HCT116 (cell line): Measurements from ENCODE around the gene SLC9B2. TPM values are rescaled to one million over a fixed set of nuclear protein-coding genes. Genes with fewer than 3 reads are reported as not detected.

ENCODE experiments used
- ATAC-seq: fragments of 200-7000 bp; cut with Tn5 transposase; 2 replicates; pipeline ENCODE4 v1.9.1; 2020; ENCODE audit warnings: mild to moderate bottlenecking, moderate library complexity
- BruUV-seq: library from RNA; stranded (reverse); fragments of 400-500 nt; replicated peaks from 2 replicates; lab custom pipeline; 2021; lab: Mats Ljungman, UMichigan
- CTCF ChIA-PET: fragments of 300-600 bp; sonication (Branson Sonifier 250); formaldehyde crosslinking; loops from one replicate; lab custom pipeline; 2021; ENCODE audit warnings: antibody characterized with exemption; lab: Charles Lee
- POLR2A ChIA-PET: fragments of 300-600, 350-600 bp; sonication (Branson Sonifier 250); formaldehyde crosslinking; loops from one replicate; lab custom pipeline; 2021; ENCODE audit warnings: antibody characterized with exemption; lab: Charles Lee
- RAD21 ChIA-PET, 2 experiments: fragments of 300-600 bp; sonication (Branson Sonifier 250); formaldehyde crosslinking; loops; one replicate each; lab custom pipeline; 2023; ENCODE audit warnings: low total read pairs in 2 of 2; ENCODE audit not compliant: uncharacterized antibody in 2 of 2, unreplicated experiment in 2 of 2, low non-redundant PET in 1 of 2; lab: Charles Lee
- DNase-seq: peaks from one replicate; pipeline ENCODE4 v3.0.0-alpha.2; 2010; ENCODE audit warnings: low read depth, low spot score
- H2AFZ ChIP-seq: fragments of 200-600 bp; shearing (Covaris generic), sonication (generic); 2 replicates; pipeline ENCODE4 v1.6.1; 2017; ENCODE audit warnings: low read depth, mixed run types, mixed read lengths, antibody characterized with exemption, low read length; ENCODE audit not compliant: poor library complexity, severe bottlenecking
- H3K27ac ChIP-seq: 2 replicates; pipeline ENCODE4 v1.5.1; 2012; ENCODE audit warnings: low read depth, low read length
- H3K27me3 ChIP-seq: fragments of 200-600 bp; sonication (generic); 2 replicates; pipeline ENCODE4 v1.6.1; 2016; ENCODE audit warnings: mixed run types, low read length, mixed read lengths; ENCODE audit not compliant: insufficient read depth
- H3K36me3 ChIP-seq, 2 experiments: fragments of 200-500 bp in 1 of 2; fragments of 200-600 bp in 1 of 2; sonication (Bioruptor generic) in 1 of 2; sonication (generic) in 1 of 2; 2 replicates each; pipeline versions ENCODE4 v1.5.1 to v1.6.1; 2014 to 2016; ENCODE audit warnings: low read length in 2 of 2, inconsistent platforms in 1 of 2, mixed read lengths in 1 of 2, mixed run types in 1 of 2; ENCODE audit not compliant: insufficient read depth in 2 of 2, control insufficient read depth in 1 of 2
- H3K4me1 ChIP-seq, 2 experiments: fragments of 200-600 bp in 1 of 2; sonication (generic) in 1 of 2; 2 replicates each; pipeline versions ENCODE4 v1.5.1 to v1.6.1; 2012 to 2017; ENCODE audit warnings: low read length in 2 of 2, inconsistent platforms in 1 of 2, mild to moderate bottlenecking in 1 of 2, mixed read lengths in 1 of 2, mixed run types in 1 of 2, moderate library complexity in 1 of 2; ENCODE audit not compliant: insufficient read depth in 2 of 2, control insufficient read depth in 1 of 2
- H3K4me2 ChIP-seq: fragments of 200-600 bp; sonication (generic); 2 replicates; pipeline ENCODE4 v1.6.1; 2017; ENCODE audit warnings: mixed run types, low read length, mixed read lengths
- H3K4me3 ChIP-seq, 2 experiments: fragments of 200-600 bp in 1 of 2; sonication (generic) in 1 of 2; replicated peaks in 1 of 2; 2 replicates each; pipeline ENCODE4 v1.5.1; 2011 to 2016; ENCODE audit warnings: low read length in 2 of 2, control low read depth in 1 of 2, low read depth in 1 of 2, mild to moderate bottlenecking in 1 of 2, mixed read lengths in 1 of 2, mixed run types in 1 of 2
- H3K79me2 ChIP-seq: fragments of 200-600 bp; sonication (generic); 2 replicates; pipeline ENCODE4 v1.6.1; 2017; ENCODE audit warnings: mild to moderate bottlenecking, mixed run types, low read length, moderate library complexity, mixed read lengths; ENCODE audit not compliant: insufficient read depth
- H3K9ac ChIP-seq: fragments of 200-600 bp; sonication (generic); 2 replicates; pipeline ENCODE4 v1.6.1; 2016; ENCODE audit warnings: low read length, mixed read lengths
- H3K9me2 ChIP-seq: fragments of 200-600 bp; sonication (generic), shearing (Covaris generic); 2 replicates; pipeline ENCODE4 v1.6.1; 2017; ENCODE audit warnings: mixed run types, mild to moderate bottlenecking, moderate library complexity; ENCODE audit not compliant: insufficient read depth
- H3K9me3 ChIP-seq, 2 experiments: fragments of 200-500 bp in 1 of 2; fragments of 200-600 bp in 1 of 2; sonication (Bioruptor generic) in 1 of 2; sonication (generic) in 1 of 2; 2 replicates each; pipeline ENCODE4 v1.6.1; 2014 to 2017; ENCODE audit warnings: low read length in 2 of 2, mixed read lengths in 2 of 2, inconsistent platforms in 1 of 2, low read depth in 1 of 2, mild to moderate bottlenecking in 1 of 2, mixed run types in 1 of 2, moderate library complexity in 1 of 2; ENCODE audit not compliant: control insufficient read depth in 1 of 2, insufficient read depth in 1 of 2
- H4K20me1 ChIP-seq: fragments of 200-600 bp; sonication (generic), shearing (Covaris generic); 2 replicates; pipeline ENCODE4 v1.6.1; 2017; ENCODE audit warnings: mixed run types, mild to moderate bottlenecking, moderate library complexity; ENCODE audit not compliant: insufficient read depth
- CBX3 ChIP-seq: IDR thresholded peaks from 2 replicates; pipeline ENCODE4 v1.6.1; 2012; ENCODE audit warnings: low read depth
- CEBPB ChIP-seq: IDR thresholded peaks from 2 replicates; pipeline ENCODE4 v1.6.1; 2012; ENCODE audit warnings: low read depth
- ELF1 ChIP-seq: IDR thresholded peaks from 2 replicates; pipeline ENCODE4 v1.6.1; 2012; ENCODE audit warnings: low read depth, borderline replicate concordance
- EZH2phosphoT487 ChIP-seq: fragments of 200-600 bp; IDR thresholded peaks from 2 replicates; pipeline ENCODE4 v1.6.1; 2018; ENCODE audit warnings: antibody characterized with exemption, borderline replicate concordance
- FOSL1 ChIP-seq: IDR thresholded peaks from 2 replicates; pipeline ENCODE4 v1.6.1; 2012; ENCODE audit warnings: low read depth
- JUND ChIP-seq: IDR thresholded peaks from 2 replicates; pipeline ENCODE4 v1.6.1; 2012
- SIN3A ChIP-seq: IDR thresholded peaks from 2 replicates; pipeline ENCODE4 v1.6.1; 2012; ENCODE audit warnings: low read depth
- SP1 ChIP-seq: IDR thresholded peaks from 2 replicates; pipeline ENCODE4 v1.6.1; 2012; ENCODE audit warnings: low read depth
- ZBTB33 ChIP-seq: IDR thresholded peaks from 2 replicates; pipeline ENCODE4 v1.6.1; 2011; ENCODE audit warnings: mild to moderate bottlenecking, low read length, moderate library complexity; ENCODE audit not compliant: insufficient replicate concordance; ENCODE audit errors: extremely low read depth
- ZFX ChIP-seq: fragments of 450-650 bp; IDR thresholded peaks from 2 replicates; pipeline ENCODE4 v1.6.1; 2017
- ZNF274 ChIP-seq: fragments of 200-500 bp; sonication (Bioruptor generic); IDR thresholded peaks from 2 replicates; pipeline ENCODE4 v1.6.1; 2014; ENCODE audit warnings: mild to moderate bottlenecking, low read depth, low read length, inconsistent platforms
- intact Hi-C: fragments of 100-400 bp; cut with micrococcal nuclease; formaldehyde crosslinking; loops from 2 replicates; pipeline ENCODE4 v1.10.0; 2022
- total RNA-seq: library from RNA; stranded (reverse); gene quantifications from one replicate; pipeline ENCODE4 v1.2.1, GENCODE V29; 2021; ENCODE audit not compliant: unreplicated experiment
- TF ChIP-seq, protein P1 (sequence below): IDR thresholded peaks from 2 replicates; pipeline ENCODE4 v1.6.1; 2012
- TF ChIP-seq, protein P2 (sequence below): IDR thresholded peaks from 2 replicates; pipeline ENCODE4 v1.6.1; 2012; ENCODE audit warnings: low read depth

Gene SLC9B2
- total RNA-seq, 1 experiment from 2014 or later = 18.3 TPM

DNA sequence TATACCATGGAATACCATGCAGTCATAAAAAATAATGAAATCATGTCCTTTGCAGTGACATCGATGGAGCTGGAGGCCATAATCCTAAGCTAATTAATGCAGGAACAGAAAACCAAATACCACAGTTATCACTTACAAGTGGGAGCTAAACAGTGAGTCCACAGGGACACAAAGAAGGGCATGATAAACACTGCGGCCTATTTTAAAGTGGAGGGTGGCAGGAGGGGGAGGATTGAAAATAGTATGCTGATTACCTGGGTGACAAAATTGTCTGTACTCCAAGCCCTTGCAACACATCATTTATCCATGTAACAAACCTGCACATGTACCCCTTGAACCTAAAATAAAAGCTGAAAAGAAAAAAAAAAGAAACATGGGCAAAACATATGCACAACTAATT lies 40.4 kb downstream of the SLC9B2 start:
- H3K27me3 ChIP-seq = no peaks in the 10 kb centered on the region
- H3K27ac ChIP-seq = no peak overlapping the region
- H3K9me3 ChIP-seq = no peaks in the 10 kb centered on the region
- H3K4me2 ChIP-seq = no peak overlapping the region
- POLR2A ChIA-PET = no interaction called here
- RAD21 ChIA-PET = no interaction called here
- DNase-seq (no peak), ATAC-seq (no peak)
- CTCF ChIA-PET = interaction anchor here (1.7 kb wide), 1 partner anchor 10 kb away, joined by 4 read pairs; no protein-coding TSS in a partner anchor
- no peaks in the 10 kb centered on the region; the same call in 1 of the 2 replicates for H3K9me2 ChIP-seq
- BruUV-seq = no TSS peak
- no peaks in the 10 kb centered on the region for H3K79me2 ChIP-seq
- no peak overlapping the region for H3K9ac ChIP-seq
- H3K36me3 ChIP-seq = no peaks in the 10 kb centered on the region; a peak in 1 of 4 replicates
- no peak overlapping the region for H3K4me3 ChIP-seq
- no peak overlapping the region for H2AFZ ChIP-seq
- H3K4me1 ChIP-seq = no peaks in the 10 kb centered on the region
- TF ChIP-seq CBX3 (no peak), EZH2phosphoT487 (no peak), FOSL1 (no peak)
- TF ChIP-seq, protein P1, sequence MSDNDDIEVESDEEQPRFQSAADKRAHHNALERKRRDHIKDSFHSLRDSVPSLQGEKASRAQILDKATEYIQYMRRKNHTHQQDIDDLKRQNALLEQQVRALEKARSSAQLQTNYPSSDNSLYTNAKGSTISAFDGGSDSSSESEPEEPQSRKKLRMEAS = no peak
- H4K20me1 ChIP-seq = no peaks in the 10 kb centered on the region; the same call in 1 of the 2 replicates
- intact Hi-C loops = no loop called here

DNA sequence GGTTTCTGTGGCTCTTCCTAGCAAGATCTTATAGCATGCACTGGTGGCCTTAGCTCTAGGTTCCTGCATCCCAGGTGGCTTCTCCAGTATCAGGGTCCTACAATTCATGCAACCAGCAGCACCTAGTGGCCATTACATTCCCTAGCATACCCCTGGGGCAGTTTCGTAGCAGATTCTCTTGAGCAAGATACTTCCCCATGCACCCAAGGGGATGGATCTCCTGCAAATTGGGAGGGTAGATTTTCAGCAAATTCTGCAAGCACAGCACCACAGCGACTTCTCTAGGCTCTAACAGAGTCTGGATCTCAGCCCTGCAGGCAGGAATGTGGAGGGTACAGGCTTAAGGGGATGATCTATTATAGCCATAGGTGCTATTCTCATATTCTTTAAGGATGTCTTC lies 44.0 kb downstream of the SLC9B2 start:
- RAD21 ChIA-PET = interaction anchor here (1.0 to 1.7 kb wide), 2 partner anchors 412 kb away, joined by 3 to 7 read pairs; no protein-coding TSS in a partner anchor
- BruUV-seq = no TSS peak
- no peaks in the 10 kb centered on the region for H3K9me2 ChIP-seq
- H3K9ac ChIP-seq = no peak overlapping the region
- no peaks in the 10 kb centered on the region; the same call in 1 of the 2 replicates for H4K20me1 ChIP-seq
- no peaks in the 10 kb centered on the region for H3K4me1 ChIP-seq
- no peaks in the 10 kb centered on the region for H3K27me3 ChIP-seq
- no peaks in the 10 kb centered on the region for H3K79me2 ChIP-seq
- POLR2A ChIA-PET = no interaction called here
- H3K36me3 ChIP-seq = no peaks in the 10 kb centered on the region; a peak in 1 of 4 replicates
- no peak overlapping the region for H2AFZ ChIP-seq
- no peak overlapping the region for H3K4me2 ChIP-seq
- H3K27ac ChIP-seq = no peak overlapping the region
- no peaks in the 10 kb centered on the region for H3K9me3 ChIP-seq
- CTCF ChIA-PET = interaction anchor here (0.9 to 2.1 kb wide), 3 partner anchors 14 to 412 kb away, joined by 3 to 15 read pairs (median 3); no protein-coding TSS in a partner anchor
- intact Hi-C loops = loop anchor here (5.0 kb wide), 1 partner anchor 60 kb away; no protein-coding TSS in a partner anchor
- no peak overlapping the region for H3K4me3 ChIP-seq
- DNase-seq = peak; percentile 24
- peak; percentile 98 for ATAC-seq
- TF ChIP-seq, protein P2, sequence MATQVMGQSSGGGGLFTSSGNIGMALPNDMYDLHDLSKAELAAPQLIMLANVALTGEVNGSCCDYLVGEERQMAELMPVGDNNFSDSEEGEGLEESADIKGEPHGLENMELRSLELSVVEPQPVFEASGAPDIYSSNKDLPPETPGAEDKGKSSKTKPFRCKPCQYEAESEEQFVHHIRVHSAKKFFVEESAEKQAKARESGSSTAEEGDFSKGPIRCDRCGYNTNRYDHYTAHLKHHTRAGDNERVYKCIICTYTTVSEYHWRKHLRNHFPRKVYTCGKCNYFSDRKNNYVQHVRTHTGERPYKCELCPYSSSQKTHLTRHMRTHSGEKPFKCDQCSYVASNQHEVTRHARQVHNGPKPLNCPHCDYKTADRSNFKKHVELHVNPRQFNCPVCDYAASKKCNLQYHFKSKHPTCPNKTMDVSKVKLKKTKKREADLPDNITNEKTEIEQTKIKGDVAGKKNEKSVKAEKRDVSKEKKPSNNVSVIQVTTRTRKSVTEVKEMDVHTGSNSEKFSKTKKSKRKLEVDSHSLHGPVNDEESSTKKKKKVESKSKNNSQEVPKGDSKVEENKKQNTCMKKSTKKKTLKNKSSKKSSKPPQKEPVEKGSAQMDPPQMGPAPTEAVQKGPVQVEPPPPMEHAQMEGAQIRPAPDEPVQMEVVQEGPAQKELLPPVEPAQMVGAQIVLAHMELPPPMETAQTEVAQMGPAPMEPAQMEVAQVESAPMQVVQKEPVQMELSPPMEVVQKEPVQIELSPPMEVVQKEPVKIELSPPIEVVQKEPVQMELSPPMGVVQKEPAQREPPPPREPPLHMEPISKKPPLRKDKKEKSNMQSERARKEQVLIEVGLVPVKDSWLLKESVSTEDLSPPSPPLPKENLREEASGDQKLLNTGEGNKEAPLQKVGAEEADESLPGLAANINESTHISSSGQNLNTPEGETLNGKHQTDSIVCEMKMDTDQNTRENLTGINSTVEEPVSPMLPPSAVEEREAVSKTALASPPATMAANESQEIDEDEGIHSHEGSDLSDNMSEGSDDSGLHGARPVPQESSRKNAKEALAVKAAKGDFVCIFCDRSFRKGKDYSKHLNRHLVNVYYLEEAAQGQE = no peak
- no peak for TF ChIP-seq ZNF274
- no peak for TF ChIP-seq ELF1
- TF ChIP-seq ZFX = no peak
- no peak for TF ChIP-seq CEBPB
- TF ChIP-seq ZBTB33 = no peak
- no peak for TF ChIP-seq SP1
- TF ChIP-seq JUND = no peak
- no peak for TF ChIP-seq SIN3A
- no peak for TF ChIP-seq CBX3
